Parathyroid adenoma (tissue), 2 donors: ENCODE data around the gene POLN.
A peak's percentile ranks its signal among the peaks of the same experiment; 100 is the strongest.

Experiments used
- H2AFZ ChIP-seq: fragments of 300-600 bp; sonication (generic); one replicate; pipeline ENCODE4 v1.7.0; 2017; ENCODE audit warnings: antibody characterized with exemption, mild to moderate bottlenecking
- H3K27ac ChIP-seq: fragments of 300-600 bp; sonication (generic); one replicate; pipeline ENCODE4 v1.7.0; 2017
- H3K27me3 ChIP-seq: fragments of 300-600 bp; sonication (generic); one replicate; pipeline ENCODE4 v1.7.0; 2017; ENCODE audit warnings: low read length; ENCODE audit not compliant: control insufficient read depth, insufficient read depth
- H3K36me3 ChIP-seq: fragments of 300-600 bp; sonication (generic); one replicate; pipeline ENCODE4 v1.7.0; 2017; ENCODE audit warnings: low read length; ENCODE audit not compliant: control insufficient read depth, insufficient read depth
- H3K4me1 ChIP-seq: fragments of 300-600 bp; sonication (generic); one replicate; pipeline ENCODE4 v1.7.0; 2017; ENCODE audit warnings: control low read depth
- H3K4me2 ChIP-seq: fragments of 300-600 bp; sonication (generic); one replicate; pipeline ENCODE4 v1.7.0; 2017; ENCODE audit warnings: low read length
- H3K4me3 ChIP-seq: fragments of 300-600 bp; sonication (generic); one replicate; pipeline ENCODE4 v1.7.0; 2017; ENCODE audit warnings: low read depth, low read length
- H3K79me2 ChIP-seq: fragments of 300-600 bp; sonication (generic); one replicate; pipeline ENCODE4 v1.7.0; 2017; ENCODE audit warnings: control low read depth
- H3K9ac ChIP-seq: fragments of 300-600 bp; sonication (generic); one replicate; pipeline ENCODE4 v1.7.0; 2017; ENCODE audit warnings: mild to moderate bottlenecking
- H3K9me3 ChIP-seq: fragments of 300-600 bp; sonication (generic); one replicate; pipeline ENCODE4 v1.7.0; 2017; ENCODE audit warnings: low read length; ENCODE audit not compliant: control insufficient read depth
- TF ChIP-seq, protein P1 (sequence below): fragments of 300-600 bp; sonication (generic); IDR thresholded peaks from one replicate; pipeline ENCODE4 v1.7.0; 2017; ENCODE audit warnings: antibody characterized with exemption, mild to moderate bottlenecking
- donor health status: primary hyperparathyroidism.

The POLN gene

GRCh38 chr4:2281575-2282343, 39.8 kb upstream of the POLN start:
- Histone ChIP-seq H2AFZ (no peak overlapping the region), H3K9ac (no peak overlapping the region), H3K36me3 (no peaks in the 10 kb centered on the region), H3K9me3 (no peaks in the 10 kb centered on the region), H3K4me1 (no peaks in the 10 kb centered on the region), H3K27ac (no peak overlapping the region), H3K79me2 (no peaks in the 10 kb centered on the region), H3K4me3 (no peak overlapping the region), H3K27me3 (no peaks in the 10 kb centered on the region), H3K4me2 (no peak overlapping the region)
- TF ChIP-seq, protein P1, sequence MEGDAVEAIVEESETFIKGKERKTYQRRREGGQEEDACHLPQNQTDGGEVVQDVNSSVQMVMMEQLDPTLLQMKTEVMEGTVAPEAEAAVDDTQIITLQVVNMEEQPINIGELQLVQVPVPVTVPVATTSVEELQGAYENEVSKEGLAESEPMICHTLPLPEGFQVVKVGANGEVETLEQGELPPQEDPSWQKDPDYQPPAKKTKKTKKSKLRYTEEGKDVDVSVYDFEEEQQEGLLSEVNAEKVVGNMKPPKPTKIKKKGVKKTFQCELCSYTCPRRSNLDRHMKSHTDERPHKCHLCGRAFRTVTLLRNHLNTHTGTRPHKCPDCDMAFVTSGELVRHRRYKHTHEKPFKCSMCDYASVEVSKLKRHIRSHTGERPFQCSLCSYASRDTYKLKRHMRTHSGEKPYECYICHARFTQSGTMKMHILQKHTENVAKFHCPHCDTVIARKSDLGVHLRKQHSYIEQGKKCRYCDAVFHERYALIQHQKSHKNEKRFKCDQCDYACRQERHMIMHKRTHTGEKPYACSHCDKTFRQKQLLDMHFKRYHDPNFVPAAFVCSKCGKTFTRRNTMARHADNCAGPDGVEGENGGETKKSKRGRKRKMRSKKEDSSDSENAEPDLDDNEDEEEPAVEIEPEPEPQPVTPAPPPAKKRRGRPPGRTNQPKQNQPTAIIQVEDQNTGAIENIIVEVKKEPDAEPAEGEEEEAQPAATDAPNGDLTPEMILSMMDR, result no peak

DNA sequence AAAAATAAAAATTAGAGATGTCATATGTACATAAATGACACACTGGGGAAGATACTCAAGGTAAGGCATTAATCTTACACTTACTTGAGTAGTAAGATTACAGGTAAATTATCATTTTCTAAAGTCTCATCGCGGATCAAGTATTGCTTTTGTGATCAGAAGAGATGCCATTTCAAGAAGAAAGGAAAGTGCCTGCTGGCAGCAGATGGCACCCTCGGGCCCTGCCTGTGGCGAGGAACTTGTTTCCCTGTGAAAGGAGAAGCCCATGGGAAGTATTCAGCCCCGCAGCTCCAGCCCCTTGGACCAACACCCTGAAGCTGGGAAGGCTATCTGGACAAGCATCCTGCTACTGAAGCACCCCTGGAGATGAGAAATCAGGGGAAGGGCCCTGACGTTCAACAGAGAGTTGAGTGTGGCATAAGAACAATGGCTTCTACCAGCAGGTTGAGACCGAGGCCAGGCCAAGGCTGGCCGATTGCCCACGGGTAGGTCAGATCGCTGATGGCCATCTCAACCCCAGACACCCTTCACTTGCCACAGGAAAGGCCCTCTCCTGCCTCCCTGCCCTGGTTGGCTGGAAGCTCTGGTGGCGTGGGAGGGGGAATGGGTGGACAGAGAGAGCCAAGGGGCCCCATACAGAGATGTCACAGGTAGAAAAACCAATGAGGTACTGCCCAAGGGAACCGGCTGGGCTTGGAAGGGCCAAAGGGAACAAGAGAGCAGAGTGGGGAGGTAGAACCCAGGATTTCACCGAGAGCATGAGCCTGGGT, 38.8 kb upstream of the POLN start:
- Histone ChIP-seq H3K27me3 (no peaks in the 10 kb centered on the region), H2AFZ (peak overlapping the region; percentile 31), H3K79me2 (no peaks in the 10 kb centered on the region), H3K4me3 (no peak overlapping the region), H3K9me3 (no peaks in the 10 kb centered on the region), H3K4me1 (no peaks in the 10 kb centered on the region), H3K27ac (no peak overlapping the region), H3K9ac (no peak overlapping the region), H3K4me2 (peak overlapping the region; percentile 9), H3K36me3 (no peaks in the 10 kb centered on the region)
- TF ChIP-seq, protein P1, result no peak

GRCh38 chr4:2277956-2278355, 36.0 kb upstream of the POLN start:
- TF ChIP-seq, protein P1, result no peak
- Histone ChIP-seq H3K27me3 (no peaks in the 10 kb centered on the region), H3K36me3 (no peaks in the 10 kb centered on the region), H3K9ac (no peak overlapping the region), H2AFZ (no peak overlapping the region), H3K4me2 (no peak overlapping the region), H3K4me1 (no peaks in the 10 kb centered on the region), H3K9me3 (no peaks in the 10 kb centered on the region), H3K27ac (no peak overlapping the region), H3K4me3 (no peak overlapping the region), H3K79me2 (no peaks in the 10 kb centered on the region)

DNA sequence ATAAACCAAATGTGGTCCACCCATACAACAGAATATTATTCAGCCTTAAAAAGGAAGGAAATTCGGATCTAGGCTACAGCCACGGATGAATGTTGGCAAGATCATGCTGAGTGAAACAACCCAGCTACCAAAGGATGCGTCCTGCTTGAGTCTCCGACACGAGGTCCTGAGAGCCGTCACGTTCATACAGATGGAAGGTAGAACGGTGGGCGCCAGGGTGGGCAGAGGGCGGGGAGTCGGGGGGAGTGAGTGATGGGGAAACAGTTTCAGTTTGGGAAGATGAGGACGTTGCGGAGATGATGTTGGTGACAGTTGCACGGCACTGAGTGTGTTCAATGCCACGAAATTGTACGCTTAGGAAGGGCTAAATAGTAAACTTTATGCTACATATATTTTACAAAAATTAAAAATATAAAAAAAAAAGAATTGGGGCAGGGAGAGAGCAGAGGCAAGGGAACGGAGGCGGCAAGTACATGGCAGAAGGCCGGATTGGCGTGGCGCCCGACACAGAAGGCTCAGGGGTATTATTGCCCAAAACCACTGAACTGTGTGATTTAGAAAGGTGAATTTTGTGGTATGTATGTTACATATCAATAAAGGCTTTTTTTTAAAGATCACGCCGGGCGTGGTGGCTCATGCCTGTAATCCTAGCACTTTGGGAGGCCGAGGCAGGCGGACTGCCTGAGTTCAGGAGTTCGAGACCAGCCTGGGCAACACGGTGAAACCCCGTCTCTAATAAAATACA, 34.8 kb upstream of the POLN start:
- H3K79me2 ChIP-seq, result no peaks in the 10 kb centered on the region
- H3K27ac ChIP-seq, result no peak overlapping the region
- TF ChIP-seq, protein P1, result no peak
- no peak overlapping the region for H2AFZ ChIP-seq
- H3K9ac ChIP-seq, result no peak overlapping the region
- H3K4me3 ChIP-seq, result no peak overlapping the region
- H3K27me3 ChIP-seq, result no peaks in the 10 kb centered on the region
- H3K4me1 ChIP-seq, result no peaks in the 10 kb centered on the region
- no peaks in the 10 kb centered on the region for H3K36me3 ChIP-seq
- no peak overlapping the region for H3K4me2 ChIP-seq
- H3K9me3 ChIP-seq, result no peaks in the 10 kb centered on the region
